Raji (cell line): ENCODE data around the gene ADAMTS16.

Experiments used
- POLR2A ChIP-seq: IDR thresholded peaks from 2 replicates; pipeline ENCODE4 v1.6.1; 2011; ENCODE audit warnings: low read depth, low read length, control low read depth; ENCODE audit not compliant: insufficient read depth

The ADAMTS16 gene

GRCh38 chr5:5235685-5236084, 95.6 kb downstream of the ADAMTS16 start:
- TF ChIP-seq POLR2A, result no peak

- no peak for TF ChIP-seq POLR2A
Measured at GRCh38 chr5:5239191-5239590, 99.1 kb downstream of the ADAMTS16 start.

GRCh38 chr5:5240234-5240633, 100.1 kb downstream of the ADAMTS16 start:
- no peak for TF ChIP-seq POLR2A

- TF ChIP-seq POLR2A, result no peak
Measured at GRCh38 chr5:5242056-5242455, 101.9 kb downstream of the ADAMTS16 start.

- no peak for TF ChIP-seq POLR2A
Measured at GRCh38 chr5:5246736-5247135, 106.6 kb downstream of the ADAMTS16 start.

- no peak for TF ChIP-seq POLR2A
Measured at GRCh38 chr5:5250758-5251157, 110.6 kb downstream of the ADAMTS16 start.

GRCh38 chr5:5252106-5252505, 112.0 kb downstream of the ADAMTS16 start:
- no peak for TF ChIP-seq POLR2A

GRCh38 chr5:5257353-5257752, 117.2 kb downstream of the ADAMTS16 start:
- no peak for TF ChIP-seq POLR2A

- TF ChIP-seq POLR2A, result no peak
Measured at GRCh38 chr5:5258564-5258963, 118.4 kb downstream of the ADAMTS16 start.

- no peak for TF ChIP-seq POLR2A
Measured at GRCh38 chr5:5264727-5265126, 124.6 kb downstream of the ADAMTS16 start.

- no peak for TF ChIP-seq POLR2A
Measured at GRCh38 chr5:5266297-5266696, 126.2 kb downstream of the ADAMTS16 start.

- TF ChIP-seq POLR2A, result no peak
Measured at GRCh38 chr5:5270161-5270560, 130.0 kb downstream of the ADAMTS16 start.

- no peak for TF ChIP-seq POLR2A
Measured at GRCh38 chr5:5270958-5271785, 131.0 kb downstream of the ADAMTS16 start.

GRCh38 chr5:5271786-5272321, 131.7 kb downstream of the ADAMTS16 start:
- no peak for TF ChIP-seq POLR2A

GRCh38 chr5:5273398-5273797, 133.3 kb downstream of the ADAMTS16 start:
- no peak for TF ChIP-seq POLR2A

- no peak for TF ChIP-seq POLR2A
Measured at GRCh38 chr5:5273976-5274375, 133.8 kb downstream of the ADAMTS16 start.

GRCh38 chr5:5275211-5275610, 135.1 kb downstream of the ADAMTS16 start:
- no peak for TF ChIP-seq POLR2A

GRCh38 chr5:5276430-5276829, 136.3 kb downstream of the ADAMTS16 start:
- TF ChIP-seq POLR2A, result no peak
